ENCODE results near the gene PSAT1.

- no peak for TF ChIP-seq POLR2AphosphoS5 (IDR thresholded peaks at IDR 0.05; ENCODE audit: low read depth, low read length)
- TF ChIP-seq REST (IDR thresholded peaks at IDR 0.05; ENCODE audit: insufficient read depth in 1 of 2, low read depth in 2 of 2, low read length in 2 of 2), result no peak
- TF ChIP-seq SIN3A (IDR thresholded peaks at IDR 0.05; ENCODE audit: borderline replicate concordance, insufficient read depth, low read length), result no peak
These were observed 71.3 kb downstream of the PSAT1 start for GRCh38 chr9:78368236-78368635.
